Fibroblast of villous mesenchyme (primary cell): Measurements from ENCODE around the gene GPR156. TPM values are rescaled to one million over a fixed set of nuclear protein-coding genes. Genes with fewer than 3 reads are reported as not detected.
"Not testable (repeated sequence)": the region's sequence is repeated elsewhere in the genome, so short reads cannot be mapped to it uniquely, and the experiment has no call there.

Source experiments
- DNase-seq: peaks from one replicate; pipeline ENCODE4 v3.0.0-alpha.2; 2010; ENCODE audit warnings: low read depth
- H3K4me3 ChIP-seq: 2 replicates; pipeline ENCODE4 v1.5.1; 2011; ENCODE audit warnings: low read depth, mild to moderate bottlenecking, low read length
- total RNA-seq: library from RNA; depleted of rRNA; stranded (reverse); fragments of >200 nt; gene quantifications from 2 replicates; pipeline ENCODE4 v1.2.3, GENCODE V29; 2012
- TF ChIP-seq, protein P1 (sequence below): IDR thresholded peaks from 2 replicates; pipeline ENCODE4 v1.5.1; 2012; ENCODE audit warnings: low read depth, mild to moderate bottlenecking, low read length; ENCODE audit not compliant: insufficient read depth

GPR156 gene
- total RNA-seq, 1 donor = 0.43 TPM

- TF ChIP-seq, protein P1, sequence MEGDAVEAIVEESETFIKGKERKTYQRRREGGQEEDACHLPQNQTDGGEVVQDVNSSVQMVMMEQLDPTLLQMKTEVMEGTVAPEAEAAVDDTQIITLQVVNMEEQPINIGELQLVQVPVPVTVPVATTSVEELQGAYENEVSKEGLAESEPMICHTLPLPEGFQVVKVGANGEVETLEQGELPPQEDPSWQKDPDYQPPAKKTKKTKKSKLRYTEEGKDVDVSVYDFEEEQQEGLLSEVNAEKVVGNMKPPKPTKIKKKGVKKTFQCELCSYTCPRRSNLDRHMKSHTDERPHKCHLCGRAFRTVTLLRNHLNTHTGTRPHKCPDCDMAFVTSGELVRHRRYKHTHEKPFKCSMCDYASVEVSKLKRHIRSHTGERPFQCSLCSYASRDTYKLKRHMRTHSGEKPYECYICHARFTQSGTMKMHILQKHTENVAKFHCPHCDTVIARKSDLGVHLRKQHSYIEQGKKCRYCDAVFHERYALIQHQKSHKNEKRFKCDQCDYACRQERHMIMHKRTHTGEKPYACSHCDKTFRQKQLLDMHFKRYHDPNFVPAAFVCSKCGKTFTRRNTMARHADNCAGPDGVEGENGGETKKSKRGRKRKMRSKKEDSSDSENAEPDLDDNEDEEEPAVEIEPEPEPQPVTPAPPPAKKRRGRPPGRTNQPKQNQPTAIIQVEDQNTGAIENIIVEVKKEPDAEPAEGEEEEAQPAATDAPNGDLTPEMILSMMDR = no peak
- no peak overlapping the region for H3K4me3 ChIP-seq
- no peak for DNase-seq
Measured at GRCh38 chr3:120258009-120258408, 27.0 kb downstream of the GPR156 start.

DNA sequence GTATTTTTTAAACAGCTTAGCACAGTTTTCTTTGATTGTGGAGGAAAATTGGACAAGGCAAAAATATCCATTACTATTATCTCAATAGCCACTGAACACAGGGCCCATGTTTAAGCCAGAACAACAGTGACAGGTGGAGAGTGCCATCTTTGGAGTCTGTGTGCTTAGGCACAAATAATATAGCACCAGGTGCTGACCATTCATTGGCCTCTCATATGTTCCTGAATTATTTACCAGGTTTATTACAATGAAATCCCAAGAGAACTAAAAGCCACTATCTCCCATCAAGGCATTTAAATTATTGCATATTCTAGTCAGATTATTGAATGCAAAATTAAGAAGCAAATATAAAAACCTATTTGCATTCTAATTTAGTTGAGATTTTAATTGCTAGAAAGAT, 39.6 kb downstream of the GPR156 start:
- H3K4me3 ChIP-seq = no peak overlapping the region
- TF ChIP-seq, protein P1 = no peak
- no peak for DNase-seq

DNA sequence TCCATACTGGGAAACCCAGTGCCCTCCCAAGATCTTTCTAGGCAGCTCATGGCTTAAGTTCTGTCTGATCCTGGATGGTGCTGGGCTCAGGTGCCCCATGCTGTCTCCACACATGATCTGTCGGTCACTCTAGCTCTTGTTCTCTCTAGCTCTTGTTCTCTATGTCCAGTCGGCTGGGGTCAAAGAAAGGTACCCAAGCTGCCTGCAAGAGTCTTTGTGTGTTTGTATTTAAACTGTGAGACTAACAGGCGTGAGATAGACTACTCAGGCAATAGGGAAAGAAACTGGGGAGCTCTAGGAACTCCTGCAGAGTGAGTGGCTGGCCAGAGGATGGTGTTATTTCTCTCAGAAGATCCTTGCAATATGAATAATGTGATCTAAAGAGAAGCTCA, 40.2 kb downstream of the GPR156 start:
- no peak overlapping the region for H3K4me3 ChIP-seq
- DNase-seq = no peak
- TF ChIP-seq, protein P1 = no peak

- DNase-seq = no peak
- TF ChIP-seq, protein P1 = no peak
- no peak overlapping the region for H3K4me3 ChIP-seq
Measured at GRCh38 chr3:120239644-120240043, 45.4 kb downstream of the GPR156 start.

DNA sequence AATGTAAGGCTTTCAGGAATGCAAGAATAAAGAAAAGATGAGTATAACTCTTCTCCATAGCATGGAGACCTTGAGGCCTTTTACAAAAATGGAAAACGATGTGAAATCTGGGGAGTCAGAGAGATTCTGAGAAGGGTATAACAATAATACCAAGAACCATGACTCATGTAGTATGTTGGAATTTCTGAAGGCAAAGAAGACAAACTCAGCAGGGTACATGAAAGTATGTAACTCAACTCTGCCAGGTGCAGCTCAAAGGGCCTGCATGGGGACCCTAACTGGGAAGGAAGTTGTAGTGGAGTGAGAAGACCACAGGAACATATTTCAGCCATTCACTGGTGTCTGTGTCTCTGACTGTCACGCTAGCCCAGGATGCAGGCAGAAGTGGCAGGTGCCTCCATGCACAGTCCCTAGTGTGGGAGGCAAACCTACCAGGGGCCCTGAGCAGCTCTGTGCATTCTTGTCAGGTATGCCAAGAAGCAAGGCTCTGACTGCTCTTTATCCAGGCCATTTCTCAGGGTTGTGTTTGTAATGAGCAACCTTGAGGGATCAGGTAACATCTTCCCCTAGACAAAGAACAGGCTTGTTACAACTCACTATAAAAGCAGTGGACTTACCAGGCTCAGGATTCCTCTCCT, 57.2 kb downstream of the GPR156 start:
- no peak for DNase-seq
- H3K4me3 ChIP-seq = no peak overlapping the region
- TF ChIP-seq, protein P1 = no peak

DNA sequence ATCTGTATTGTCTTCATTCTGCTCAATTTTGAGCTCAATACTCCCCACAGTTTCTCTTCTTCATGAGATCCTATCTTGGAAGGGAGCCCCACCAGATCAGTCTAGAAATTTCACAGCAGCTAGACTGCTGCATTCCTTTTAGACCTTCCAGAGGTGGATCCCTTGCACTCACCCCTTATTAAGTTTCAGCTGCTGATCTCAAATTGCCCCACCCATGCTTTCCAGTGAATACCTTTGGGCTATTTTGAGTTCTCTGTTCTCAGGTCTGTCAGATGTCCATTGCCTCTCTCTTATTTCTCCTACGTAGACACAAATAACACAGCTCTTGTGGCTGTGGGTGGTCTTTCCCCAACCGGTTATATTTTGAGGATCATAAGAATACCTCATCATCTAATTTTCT, 60.8 kb downstream of the GPR156 start:
- no peak for DNase-seq
- TF ChIP-seq, protein P1 = no peak
- no peak overlapping the region for H3K4me3 ChIP-seq

- TF ChIP-seq, protein P1 = no peak
- no peak overlapping the region for H3K4me3 ChIP-seq
- no peak for DNase-seq
Measured at GRCh38 chr3:120218981-120219380, 66.0 kb downstream of the GPR156 start.

GRCh38 chr3:120216633-120217032, 68.4 kb downstream of the GPR156 start:
- not testable (repeated sequence) for DNase-seq

More at GRCh38 chr3:120216633-120217032, 68.4 kb downstream of the GPR156 start:
- H3K4me3 ChIP-seq = not testable (repeated sequence)
